GM18951 (cell line): ENCODE results near the gene BEND7.
"Not testable (repeated sequence)": the region's sequence is repeated elsewhere in the genome, so short reads cannot be mapped to it uniquely, and the experiment has no call there.

ENCODE experiments used
- POLR2A ChIP-seq: IDR thresholded peaks from 4 replicates; pipeline ENCODE4 v1.6.1; 2011; ENCODE audit warnings: mild to moderate bottlenecking; ENCODE audit not compliant: insufficient read length, insufficient read depth; ENCODE audit errors: extremely low read depth
- in situ Hi-C: fragments of 300-500 bp; cut with MboI; formaldehyde crosslinking; loops from one replicate; pipeline ENCODE4 v1.12.0; 2022; ENCODE audit warnings: low sequenced_read_pairs, mixed read lengths, inconsistent platforms; ENCODE audit not compliant: unreplicated experiment

The BEND7 gene

DNA sequence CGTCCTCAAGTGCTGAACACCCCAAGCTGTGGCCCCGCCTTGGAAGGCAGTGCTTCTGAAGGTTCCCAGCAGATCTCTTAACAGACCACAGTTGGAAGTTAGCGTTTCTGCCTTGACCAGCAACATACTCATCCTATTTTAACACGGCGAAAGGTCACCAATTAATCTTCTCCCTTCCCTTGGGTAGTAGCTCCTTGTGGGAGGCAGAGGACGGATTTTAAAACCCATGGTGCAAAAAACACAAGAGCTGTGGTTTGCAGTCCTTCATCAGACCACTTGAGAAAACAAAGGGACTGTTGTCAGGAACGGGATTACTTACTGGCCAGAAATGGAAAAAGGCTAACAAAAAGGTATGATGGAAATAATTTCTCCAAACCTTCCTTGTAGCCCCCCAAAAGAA, 87.3 kb downstream of the BEND7 start:
- no peak for TF ChIP-seq POLR2A
- in situ Hi-C loops = no loop called here

DNA sequence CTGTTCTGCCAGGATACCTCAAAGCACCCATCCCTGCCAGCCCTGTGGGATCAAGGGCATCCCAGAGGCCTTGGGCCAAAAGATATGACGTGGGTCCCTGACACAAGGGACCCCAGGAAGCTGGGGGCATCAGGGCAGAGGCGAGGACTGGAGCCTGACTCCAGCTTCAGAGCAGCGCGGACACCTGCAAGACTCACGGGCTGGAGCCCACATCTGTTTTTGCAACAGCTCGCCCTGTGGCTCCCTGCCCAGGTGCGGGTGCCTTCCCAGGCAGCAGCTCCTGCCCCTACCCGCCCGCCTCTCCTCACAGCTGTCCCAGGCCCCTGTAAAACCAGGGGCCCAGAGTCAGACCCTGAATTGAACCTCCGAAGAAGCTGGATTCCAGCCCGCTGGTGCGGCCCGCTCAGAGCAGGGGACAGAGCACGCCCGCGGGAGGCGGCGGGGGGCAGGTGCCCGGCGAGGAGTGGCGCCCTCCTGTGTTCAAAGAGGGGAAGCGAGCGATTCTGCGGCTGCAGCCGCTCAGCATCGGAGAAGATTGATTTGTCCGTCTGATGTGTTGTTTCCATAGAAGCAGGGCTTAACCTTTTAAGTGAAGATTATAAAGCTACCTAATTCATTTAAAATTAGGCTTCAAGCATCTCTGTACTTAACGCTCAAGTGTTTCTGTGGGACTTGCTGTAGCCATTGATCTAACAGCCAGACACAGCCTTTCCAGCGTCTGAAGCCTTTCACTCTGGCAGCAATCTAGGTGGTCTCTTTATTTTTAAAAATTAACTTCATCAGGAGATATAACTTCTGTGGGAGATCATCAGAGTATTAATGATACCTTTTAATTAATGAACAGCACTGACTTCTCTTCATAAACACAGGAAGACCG, 88.4 kb downstream of the BEND7 start:
- in situ Hi-C loops = no loop called here
- TF ChIP-seq POLR2A = no peak

DNA sequence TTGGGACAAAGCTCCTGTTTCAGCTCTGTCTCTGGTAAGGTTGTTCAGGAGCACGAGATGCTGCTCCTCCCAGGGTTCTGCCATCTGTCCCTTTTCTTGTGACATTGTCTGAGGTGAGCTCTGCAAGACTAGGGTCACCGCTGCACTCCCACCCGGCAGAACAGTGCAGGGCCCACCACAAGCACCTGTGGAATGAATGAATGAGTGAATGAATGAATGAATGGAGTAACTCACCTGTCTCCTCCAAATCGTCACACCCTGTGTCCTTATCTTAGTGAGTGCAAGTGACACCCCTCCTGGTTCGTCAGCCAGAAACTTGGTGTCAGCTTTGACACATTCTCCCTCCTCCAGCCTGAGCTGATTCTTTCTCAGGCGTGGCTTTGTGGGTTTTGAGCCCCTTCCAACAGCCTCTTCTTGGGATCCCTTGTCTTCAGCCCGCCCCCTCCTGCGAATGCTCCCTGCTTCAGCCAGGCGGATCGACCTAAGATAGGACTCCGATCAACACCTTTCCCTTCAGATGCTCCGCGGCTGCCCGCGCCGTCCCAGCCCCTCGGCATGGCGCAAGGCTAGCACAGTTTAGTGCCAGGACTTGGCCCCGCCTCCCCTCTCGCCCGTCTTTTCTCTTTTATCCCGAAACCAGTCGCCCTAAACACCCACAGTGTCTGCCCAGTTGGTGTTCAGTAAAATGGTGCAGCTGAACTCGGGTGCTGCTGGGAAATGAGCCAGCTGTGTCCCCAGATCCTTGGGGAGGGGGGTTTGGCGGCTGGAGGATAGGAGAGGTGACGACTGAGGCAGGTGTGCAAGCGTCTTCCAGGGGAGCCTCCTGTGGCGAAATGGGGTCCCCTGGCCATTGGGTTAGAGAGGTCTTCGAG, 89.3 kb downstream of the BEND7 start:
- in situ Hi-C loops = no loop called here
- no peak for TF ChIP-seq POLR2A

DNA sequence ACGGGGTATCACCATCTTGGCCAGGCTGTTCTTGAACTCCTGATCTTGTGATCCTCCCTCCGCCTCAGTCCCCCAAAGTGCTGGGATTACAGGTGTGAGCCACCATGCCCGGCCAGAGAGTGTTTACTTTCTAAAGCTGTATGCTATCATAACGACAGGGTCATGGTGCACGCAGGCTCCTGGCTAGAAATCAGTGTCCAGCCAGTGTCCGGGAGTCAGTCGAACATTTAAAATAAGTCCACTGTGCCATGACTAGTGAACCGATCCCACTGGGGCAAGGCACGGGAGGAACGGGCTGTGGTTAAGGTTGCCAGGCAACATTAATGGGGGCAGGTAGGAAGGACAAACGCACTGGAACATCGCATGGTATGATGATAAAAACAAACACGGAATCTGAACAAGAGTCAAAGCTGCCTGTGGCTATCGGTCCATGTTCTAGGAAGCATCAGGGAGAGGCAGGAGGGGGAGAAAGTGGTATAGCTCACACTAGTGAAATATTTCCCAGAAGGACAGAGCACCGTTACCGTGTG, 91.7 kb downstream of the BEND7 start:
- in situ Hi-C loops = no loop called here

DNA sequence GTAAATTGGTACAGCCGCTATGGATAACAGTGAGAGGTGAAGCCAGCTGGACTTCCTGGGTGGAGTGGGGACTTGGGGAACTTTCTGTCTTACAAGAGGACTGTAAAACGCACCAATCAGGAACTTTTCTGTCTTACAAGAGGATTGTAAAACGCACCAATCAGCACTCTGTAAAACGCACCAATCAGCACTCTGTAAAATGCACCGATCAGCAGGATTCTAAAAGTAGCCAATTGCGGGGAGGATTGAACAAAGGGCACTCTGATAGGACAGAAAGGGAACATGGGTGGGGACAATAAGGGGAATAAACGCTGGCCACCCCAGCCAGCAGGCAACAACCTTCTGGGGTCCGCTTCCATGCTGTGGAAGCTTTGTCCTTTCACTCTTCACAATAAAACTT, 100.9 kb downstream of the BEND7 start:
- in situ Hi-C loops = not testable (repeated sequence)

More for the DNA sequence above, 91.7 kb downstream of the BEND7 start:
- TF ChIP-seq POLR2A = no peak

DNA sequence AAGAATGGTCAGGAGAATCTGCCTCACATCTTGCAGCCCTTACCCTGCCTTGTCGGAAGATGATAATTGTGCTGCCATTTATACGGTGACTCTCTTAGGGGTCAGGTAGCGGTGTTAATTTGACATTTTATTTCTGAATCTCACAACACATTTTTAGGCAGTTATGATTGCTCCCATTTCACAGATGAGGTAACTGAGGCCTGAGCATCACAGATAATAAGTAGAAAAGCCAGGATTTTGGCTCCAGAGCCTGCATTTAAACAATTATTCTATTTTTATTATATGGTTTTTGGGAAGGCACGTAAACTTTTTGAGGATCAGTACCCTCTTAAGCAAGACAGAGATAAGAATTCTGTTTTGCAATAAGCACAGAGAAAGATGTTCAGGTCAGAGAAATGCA, 103.4 kb downstream of the BEND7 start:
- in situ Hi-C loops = no loop called here
- TF ChIP-seq POLR2A = no peak

DNA sequence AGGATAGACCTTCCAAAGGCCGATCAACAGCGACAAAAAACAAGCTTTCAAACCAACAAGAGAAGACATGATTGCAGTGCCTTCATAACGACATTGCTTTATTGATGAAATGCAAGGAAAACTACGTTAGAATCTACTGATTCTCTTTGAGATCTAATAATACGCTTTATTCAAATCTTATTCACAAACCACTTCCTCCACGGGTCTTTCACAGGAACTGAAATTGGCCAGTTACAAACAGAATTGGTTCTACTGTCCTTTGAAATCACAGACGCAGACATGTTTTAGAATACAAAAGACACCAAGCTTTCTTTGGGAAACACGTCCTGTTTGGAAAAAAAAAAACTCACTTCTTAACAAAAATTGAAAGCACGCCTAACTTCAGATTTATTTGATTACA, 106.0 kb downstream of the BEND7 start:
- TF ChIP-seq POLR2A = no peak
- in situ Hi-C loops = no loop called here

DNA sequence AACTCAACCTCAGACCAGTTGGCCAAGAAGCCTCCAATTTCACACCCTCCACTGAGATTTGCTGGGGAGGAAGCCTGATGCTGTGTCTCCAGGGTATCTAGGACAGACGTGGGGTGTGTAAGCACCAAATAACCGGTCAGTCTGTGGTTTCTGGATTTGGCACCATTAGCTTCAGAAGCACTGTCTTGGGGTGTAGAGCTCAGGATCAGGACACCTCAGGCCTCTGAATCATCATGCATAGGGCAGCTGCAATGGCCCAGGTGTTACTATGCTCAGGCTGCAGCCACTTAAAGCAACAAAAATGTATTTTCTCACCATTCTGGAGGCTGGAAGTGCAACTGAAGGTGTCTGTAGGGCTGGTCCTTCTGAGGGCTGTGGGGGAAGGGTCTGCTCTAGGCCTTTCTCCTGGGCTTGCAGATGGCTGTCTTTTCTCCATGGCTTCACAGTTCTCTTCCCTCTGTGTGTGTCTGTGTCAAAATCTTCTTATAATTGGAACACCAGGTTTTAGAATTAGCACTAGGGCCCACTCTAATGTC, 107.4 kb downstream of the BEND7 start:
- in situ Hi-C loops = no loop called here
- TF ChIP-seq POLR2A = no peak

DNA sequence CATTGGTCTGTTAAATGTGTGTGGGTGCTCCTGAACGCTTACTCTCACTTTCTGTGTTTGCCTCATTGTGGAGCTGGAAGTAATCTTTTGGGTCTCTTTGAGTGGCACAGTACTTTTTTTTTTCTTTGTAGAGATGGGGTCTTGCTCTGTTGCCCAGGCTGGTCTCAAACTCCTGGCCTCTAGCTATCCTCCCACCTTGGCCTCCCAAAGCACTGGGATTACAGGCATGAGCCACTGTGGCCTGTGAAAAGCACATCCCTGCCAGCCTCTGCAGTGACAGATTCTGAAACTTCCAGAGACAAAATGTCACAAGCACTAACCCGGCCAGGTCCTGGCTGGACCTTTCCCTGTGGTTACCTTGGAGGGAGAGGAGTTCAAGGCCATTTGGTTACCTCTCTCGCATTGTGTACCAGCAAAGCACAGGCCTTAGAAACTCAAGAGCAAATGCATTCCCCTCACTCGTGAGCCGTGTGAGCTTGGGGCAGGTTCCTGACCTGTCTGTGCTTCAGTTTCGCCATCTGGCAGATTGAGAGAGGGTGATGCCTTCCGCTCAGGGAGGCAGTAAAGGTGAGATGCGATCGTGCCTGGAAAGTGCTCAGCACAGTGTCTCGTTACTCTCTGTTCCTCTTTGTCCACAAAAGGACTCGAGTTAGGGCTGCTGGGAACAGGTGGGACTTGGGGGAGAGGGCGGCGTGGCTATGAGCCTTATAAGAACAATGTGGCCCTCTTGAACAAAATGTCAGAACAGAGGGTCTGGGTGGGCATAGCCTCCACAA, 108.1 kb downstream of the BEND7 start:
- TF ChIP-seq POLR2A = no peak
- in situ Hi-C loops = no loop called here

DNA sequence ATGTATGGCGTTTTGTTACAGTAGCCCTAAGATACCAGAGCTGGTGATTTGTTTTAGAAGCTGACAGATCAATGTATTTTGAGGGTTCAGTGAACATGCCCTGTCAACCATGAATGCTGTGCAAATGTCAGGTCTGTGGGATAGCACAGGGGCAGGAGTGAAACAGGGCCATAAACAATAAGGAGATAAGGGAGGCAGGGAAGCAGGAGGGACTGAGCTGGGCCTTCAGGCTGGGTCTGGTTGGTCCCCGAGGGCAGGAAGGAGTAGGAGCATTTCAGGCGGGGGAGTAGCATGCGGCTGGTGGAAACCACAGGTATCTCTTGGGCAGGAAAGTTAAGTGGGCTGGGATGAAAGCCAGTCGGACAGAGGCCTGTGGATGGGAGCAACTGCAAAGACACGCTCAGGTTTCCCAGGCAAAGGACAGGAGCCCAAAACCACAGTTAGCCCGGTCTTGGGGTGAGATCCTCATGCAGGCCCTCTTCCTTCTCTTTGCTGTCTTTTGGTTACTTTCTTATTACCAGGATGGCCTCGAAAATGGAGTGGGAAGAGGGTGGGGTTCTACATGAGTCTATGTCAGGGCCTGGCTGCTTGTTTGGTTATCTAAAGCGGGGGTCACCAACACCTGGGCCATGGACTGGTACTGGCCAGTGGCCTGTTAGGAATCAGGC, 111.2 kb downstream of the BEND7 start:
- no peak for TF ChIP-seq POLR2A
- in situ Hi-C loops = no loop called here

DNA sequence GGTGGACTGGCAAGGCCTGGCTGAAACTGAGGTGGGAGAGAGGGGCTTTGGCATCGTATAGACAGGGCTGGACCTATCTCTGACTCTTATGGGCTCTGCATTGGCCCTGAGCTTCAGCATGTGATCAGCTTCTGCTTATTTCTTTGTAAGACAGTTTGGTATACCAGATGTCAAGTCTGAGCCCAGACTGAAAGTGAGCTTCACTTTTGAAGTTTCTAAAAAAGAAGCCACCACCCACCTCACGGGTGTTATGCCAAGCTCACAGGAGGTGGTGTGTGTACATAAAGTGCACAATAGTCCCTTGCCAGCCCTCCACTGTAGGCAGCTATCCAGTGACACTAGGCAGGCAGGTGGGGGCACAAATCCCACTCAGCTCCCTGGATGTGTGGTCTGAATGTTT, 112.1 kb downstream of the BEND7 start:
- in situ Hi-C loops = no loop called here

DNA sequence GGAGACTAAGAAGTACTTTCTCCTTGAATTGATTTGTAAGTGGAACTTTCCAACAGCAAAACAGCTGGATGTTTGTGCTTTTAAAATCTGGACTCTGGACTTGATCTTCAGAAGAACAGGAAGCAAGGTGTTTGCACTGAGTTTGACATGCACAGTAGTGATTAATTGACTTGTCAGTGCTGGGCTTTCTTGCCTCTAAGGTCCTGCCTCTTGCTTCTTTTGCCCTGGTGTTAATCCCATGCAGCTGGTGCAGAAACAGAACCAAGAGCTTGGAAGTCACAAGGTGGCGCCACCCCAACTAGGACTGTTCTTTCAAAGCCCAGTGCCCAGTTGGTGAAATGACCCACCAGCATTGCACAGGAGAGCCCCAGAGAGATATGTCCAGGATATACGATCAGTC, 114.0 kb downstream of the BEND7 start:
- no peak for TF ChIP-seq POLR2A
- in situ Hi-C loops = no loop called here

More for the DNA sequence above, 112.1 kb downstream of the BEND7 start:
- TF ChIP-seq POLR2A = no peak

DNA sequence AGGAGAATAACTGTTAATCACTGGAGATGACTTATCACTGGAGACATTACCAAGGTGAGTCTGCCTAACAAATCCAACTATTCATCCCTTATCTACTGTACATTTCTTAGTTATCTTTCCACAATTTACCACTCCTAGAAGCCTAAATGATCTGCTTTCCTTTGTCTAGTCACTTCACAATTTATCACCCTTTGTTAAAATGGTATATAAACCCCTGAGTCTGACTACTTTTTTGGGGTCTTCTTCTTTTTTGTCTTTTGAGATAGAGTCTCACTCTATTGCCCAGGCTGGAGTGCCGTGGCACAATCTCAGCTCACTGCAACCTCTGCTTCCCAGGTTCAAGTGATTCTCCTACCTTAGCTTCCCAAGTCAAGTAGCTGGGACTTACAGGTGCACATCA, 114.7 kb downstream of the BEND7 start:
- in situ Hi-C loops = no loop called here
- no peak for TF ChIP-seq POLR2A
